DMS114 treated with DMSO at 0.1 percent for 48 hours (cell line): ENCODE results near the gene DSCAML1.

Experiments
- DNase-seq: peaks from one replicate; lab custom pipeline; 2025; ENCODE audit not compliant: unreplicated experiment; lab: John Stamatoyannopoulos, UW

The DSCAML1 gene

DNA sequence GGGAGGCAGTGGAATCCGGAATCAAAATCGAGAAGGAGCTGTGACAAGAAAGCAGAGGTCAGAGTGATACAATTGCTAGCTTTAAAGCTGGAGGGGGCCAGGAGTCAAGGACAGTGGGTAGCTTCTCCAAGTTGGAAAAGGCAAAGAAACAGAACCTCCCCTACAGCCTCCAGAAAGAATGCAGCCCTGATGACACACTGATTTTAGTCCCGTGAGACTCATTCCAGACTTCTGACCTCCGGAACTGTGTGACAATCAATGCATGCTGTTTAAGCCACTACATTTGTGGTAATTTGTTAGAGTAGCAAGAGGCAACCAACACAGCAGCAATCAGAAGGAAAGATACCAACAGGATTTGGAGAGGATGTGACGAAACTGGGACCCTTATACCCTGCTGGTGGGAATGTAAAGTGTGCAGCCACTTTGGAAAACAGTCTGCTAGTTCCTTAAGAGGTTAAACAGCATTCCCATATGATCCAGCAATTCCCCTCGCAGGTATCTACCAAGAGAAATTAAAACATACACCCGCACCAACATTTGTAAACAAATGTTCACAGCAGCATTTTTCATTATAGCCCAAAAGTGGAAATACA is 66.7 kb downstream of the DSCAML1 start:
- DNase-seq: no peak

- DNase-seq: no peak
These were observed 71.8 kb downstream of the DSCAML1 start for GRCh38 chr11:117725048-117725734.

DNA sequence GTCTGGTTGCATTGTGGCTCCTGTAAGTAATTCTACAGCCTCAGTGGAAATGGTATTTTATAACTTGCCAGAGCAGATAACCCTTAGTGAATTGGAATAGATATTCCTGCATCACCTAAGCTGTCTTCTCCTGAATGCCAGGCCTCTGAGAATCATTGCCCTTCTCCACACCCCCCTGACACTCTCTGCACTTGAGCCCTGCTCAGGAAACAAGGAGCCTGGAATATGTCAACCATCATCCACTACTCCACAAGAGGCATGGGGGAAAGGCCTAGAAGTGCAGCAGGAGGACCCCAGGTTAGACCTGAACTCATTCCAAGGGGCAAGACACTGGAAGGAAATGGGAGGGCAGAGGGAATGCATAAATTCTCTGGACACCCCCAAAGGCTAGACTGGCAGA is 72.4 kb downstream of the DSCAML1 start:
- DNase-seq: no peak

DNA sequence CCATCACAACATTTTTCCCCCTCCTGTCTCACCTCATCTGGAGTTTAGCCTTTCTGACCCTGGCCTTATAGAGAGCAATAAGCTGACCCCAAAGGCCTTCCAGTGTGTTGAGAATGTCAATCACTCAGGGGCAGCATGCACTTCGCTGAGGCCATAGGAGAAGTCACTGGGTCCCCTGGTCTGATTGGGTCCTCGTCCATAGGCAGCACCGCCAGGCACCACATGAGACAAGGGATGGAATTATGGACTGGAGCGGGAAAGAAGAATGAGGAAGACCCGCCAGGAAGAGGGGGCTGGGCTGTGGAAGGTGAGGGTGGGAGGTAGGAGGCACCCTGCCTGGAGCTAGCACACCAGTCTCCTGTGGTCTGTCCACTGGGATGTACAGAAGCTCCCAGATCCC is 72.9 kb downstream of the DSCAML1 start:
- no peak for DNase-seq

DNA sequence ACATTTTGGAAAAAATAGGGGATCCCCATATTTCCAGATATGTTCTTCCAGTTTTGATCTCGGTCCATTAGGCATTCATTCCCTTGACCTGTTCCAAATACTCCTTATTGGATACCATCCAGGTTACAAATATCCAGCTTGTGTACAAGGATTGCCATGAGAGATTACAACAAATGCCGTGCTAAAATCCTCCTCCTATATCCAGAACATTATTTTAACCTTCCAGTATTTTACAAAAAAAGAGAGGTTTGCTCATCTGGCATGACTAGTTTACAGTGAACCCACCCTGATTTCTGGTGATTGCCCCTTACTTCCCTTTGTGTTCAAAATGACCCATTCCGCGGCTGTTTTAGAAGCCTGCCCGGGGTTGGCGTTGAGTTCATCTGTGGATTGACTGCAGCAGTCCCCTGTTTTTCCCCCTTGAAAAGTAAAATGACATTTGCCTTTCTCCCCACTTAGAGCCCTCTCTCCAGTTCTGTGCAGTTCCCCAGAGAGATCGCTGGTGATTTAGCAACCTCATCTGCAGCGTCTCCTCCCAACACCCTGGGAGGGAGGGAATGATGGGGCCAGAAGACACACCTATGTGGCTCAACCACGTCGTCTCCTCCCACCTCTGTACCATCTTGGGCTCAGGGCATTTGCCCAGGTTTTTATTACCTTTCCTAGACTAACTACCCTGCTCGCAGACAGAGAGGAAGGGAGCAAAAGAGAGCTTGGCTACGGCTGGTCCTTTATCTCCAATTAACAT is 73.6 kb downstream of the DSCAML1 start:
- no peak for DNase-seq

DNA sequence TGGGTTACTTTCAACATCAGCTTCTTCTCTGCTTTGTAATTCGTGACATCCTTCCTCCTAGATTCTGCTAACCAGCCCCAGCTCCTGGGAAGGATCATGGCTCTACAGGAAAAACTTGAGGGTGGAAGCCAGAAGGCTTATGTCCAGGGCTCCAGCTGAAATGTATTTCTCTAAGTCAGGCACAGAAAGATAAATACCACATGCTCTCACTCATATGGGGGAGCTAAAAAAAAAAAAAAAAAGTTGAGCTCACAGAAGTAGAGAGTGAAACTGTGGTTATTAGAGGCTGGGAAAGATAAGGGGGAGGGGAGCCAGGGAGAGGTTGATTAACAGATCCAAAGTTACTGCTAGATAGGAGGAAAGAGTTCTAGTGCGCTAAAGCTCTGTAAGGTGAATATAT is 74.9 kb downstream of the DSCAML1 start:
- no peak for DNase-seq

DNA sequence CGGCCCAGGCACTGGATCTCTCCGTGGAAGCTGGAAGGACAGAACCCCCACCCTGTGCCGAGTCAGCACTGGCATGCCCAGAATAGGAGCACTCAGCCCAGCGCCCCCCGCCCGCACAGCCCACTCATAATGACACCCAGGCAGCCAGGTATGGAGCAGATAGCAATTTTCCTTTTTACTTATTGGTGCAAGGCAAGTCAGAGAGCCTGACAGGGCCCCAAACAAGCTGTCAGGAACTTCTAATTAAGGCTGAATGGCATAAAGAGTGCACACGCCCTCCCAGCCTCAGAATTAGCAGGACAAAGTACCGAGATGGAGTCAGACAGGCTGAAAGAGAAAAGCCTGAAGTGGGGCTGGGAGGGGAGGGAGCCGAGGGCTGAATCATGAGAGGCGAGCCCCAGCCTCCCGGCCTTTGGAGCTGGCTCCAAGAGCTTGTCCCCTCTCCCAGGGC is 76.9 kb downstream of the DSCAML1 start:
- no peak for DNase-seq

- no peak for DNase-seq
These were observed 77.5 kb downstream of the DSCAML1 start for GRCh38 chr11:117719480-117719879.

DNA sequence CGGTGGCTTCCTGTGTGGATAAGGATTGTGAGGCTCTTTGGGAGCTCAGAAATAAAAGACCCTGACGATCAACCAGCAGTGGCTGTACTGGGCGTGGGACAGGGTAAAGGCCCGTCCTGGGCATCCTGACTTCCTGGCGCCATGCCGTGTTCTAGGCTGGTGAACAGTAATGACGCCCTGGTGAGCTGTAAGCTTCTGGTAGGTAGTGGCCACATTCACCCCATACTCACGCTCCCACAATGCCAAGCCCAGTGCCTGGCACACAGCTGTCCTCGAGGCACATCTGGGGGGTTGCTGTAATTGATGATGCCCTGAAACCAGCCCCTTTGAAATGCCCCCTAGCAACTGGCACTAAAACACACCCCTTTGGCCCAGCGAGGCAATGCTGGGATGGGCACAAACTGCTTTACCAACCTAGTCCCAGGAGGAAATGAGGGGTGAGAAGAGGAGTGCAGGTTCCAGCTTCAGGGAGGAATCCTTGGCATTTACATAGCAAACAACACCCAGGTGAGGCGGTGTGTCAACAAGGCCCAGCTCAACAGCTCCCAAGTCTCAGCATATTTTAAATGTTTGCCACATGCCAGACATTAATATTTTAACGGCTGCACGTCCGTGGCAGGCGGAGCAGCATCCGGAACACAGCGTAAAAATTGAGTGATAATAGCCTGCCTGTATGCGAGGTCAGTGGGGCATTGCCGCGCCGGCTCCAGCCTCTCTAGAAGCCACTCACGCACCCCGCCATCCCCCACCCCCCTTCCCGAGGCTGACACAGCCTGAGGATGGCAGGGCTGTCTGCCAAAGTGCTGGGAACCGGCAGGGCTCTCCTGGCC is 79.3 kb downstream of the DSCAML1 start:
- DNase-seq: no peak

DNA sequence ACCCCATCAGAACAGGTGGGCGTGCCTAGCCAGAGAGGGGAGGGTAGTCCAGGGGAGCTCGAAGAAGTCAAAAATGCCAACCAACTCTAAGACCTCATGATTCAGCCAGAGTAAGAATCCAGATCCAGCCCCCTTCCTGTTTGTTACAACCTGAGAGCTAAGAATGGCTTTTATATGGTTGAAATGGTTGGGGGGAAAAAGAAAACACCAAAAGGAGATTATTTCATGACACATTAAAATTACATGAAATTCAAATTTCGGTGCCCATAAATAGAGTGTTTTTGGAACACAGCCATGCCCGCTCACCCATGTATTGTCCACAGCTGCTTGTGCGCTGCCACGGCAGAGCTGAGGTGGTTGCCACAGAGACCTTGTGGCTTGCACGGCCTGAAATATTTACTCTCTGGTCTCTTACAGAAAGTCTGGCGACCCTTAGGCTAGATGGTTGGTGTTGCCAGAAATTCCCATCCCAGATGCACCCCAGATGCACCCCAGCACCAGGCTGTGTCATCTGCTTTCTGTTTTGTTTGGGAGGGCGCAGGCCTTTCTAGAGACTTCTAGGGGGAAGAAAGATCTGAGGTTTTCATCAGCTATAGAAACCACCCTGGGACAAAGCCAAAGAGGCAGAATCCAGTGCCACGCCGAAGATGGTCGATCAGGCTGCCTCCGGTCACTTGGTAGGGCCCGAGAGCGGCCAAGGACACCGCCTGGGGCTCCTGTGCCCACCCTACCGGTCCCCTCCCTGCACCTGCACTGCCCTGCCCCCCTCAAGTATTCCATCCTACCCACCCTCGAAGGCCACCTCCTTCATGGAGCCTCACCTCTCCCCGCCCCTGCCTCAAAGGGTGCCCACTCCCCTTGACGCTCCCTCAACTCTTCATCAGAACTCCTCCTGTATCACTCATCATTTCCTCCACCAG is 80.2 kb downstream of the DSCAML1 start:
- no peak for DNase-seq

DNA sequence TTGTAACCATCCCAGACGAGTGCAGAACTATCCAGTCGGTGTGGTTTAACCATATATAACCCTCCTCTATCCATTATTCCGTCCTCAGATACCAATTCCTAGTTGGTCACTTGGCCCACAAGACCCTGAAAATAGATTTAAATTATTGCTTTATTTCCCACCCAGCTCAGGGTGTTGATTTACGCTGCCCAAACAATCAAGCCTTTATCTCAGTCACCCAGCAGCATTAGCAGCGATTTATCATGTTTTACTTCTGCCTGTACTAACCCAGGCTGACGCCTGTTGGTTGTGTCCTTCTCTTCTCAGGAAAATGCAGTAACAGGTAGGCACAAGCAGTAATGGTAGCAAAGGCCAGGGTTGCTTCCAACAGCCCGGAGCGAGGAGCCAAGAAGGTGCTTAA is 81.2 kb downstream of the DSCAML1 start:
- DNase-seq: no peak

GRCh38 chr11:117713538-117713991 is 83.5 kb downstream of the DSCAML1 start:
- no peak for DNase-seq

- DNase-seq: no peak
These were observed 84.5 kb downstream of the DSCAML1 start for GRCh38 chr11:117712530-117712929.

- DNase-seq: no peak
These were observed 85.7 kb downstream of the DSCAML1 start for GRCh38 chr11:117711331-117711730.

GRCh38 chr11:117710211-117710610 is 86.8 kb downstream of the DSCAML1 start:
- no peak for DNase-seq

DNA sequence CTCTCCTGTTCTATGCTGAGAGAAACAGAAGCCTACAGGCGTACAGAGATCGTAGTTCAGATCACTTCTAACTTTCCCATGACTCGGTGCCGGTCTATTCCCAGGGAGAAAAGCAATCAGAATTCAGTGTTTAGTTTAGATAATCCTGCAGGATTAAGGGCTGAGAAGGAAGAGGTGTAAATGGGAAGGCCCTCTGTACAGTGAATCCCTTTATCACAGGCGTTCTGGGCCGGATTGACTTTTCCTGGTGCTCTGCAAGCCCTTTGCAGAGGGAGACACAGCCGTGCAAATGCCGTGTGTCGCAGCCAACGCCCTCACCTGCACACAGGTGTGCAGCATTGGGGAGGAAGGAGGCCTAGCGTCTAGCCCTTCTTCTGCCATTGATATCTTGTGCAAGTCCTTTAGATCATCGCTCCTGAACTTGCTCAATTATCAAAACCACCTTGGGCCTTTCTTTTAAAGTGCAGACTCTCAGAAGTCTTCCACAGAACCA is 90.6 kb downstream of the DSCAML1 start:
- DNase-seq: no peak

DNA sequence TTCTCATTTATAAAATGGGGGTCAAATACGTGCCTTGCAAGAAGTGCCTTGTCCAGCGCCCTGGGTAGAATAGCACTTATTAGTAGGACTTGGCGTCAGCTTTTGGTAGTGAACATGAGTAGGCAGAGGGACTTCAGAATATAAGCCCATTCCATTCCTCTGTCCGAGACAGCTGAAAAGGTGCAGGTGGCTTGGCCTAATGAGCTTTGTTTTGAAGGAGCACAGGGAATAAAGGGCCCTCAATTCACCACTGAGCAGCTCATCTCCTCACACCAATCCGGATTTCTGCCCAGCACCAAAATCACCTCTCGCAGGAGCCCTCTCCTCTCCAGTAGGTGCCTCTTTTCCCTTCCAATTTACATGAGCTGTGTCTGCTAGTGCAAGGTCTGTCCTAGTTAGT is 91.2 kb downstream of the DSCAML1 start:
- no peak for DNase-seq

- no peak for DNase-seq
These were observed 92.5 kb downstream of the DSCAML1 start for GRCh38 chr11:117704395-117705100.

DNA sequence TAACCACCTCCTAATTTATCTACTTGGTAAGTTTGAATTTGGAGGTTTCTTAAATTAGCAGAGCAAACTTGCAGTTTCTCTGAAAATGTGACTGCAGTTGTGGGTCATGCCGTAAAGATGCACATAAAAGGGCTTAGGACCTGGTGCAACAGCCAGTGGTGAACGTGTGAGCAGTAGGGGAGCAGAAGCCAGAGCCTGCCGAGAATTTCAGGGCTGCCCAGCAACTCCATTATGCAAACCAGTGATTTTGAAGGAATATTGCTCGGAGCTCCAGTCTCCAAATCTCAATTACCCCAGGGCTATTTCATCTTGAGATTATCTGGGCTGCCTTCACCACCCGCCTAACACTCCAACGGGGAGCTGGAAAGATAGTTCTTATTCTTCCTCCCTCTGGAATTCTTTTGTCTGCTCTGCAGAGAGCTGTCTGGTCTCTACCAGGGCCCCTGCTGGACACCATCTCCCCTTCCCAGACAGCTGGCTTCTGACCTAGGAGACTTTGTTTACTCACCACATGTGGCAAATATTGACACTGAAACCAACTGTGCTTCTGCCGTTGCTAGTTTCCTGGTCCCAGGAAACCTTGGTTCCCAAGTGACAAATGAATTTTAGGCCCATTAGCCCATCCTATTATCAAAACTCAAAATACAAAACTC is 93.9 kb downstream of the DSCAML1 start:
- no peak for DNase-seq
